Ascending aorta (tissue), 2 donors: ENCODE data around the gene SPNS2. TPM values are rescaled to one million over a fixed set of nuclear protein-coding genes. Genes with fewer than 3 reads are reported as not detected.
A peak's percentile ranks its signal among the peaks of the same experiment; 100 is the strongest.

Experiments used
- DNase-seq, 2 donors: peaks; one replicate each; pipeline ENCODE4 v3.0.0-alpha.2; 2019; ENCODE audit warnings: low spot score in 2 of 2
- H3K27ac ChIP-seq, 2 donors: fragments of 200-600 bp; sonication (generic); one replicate each; pipeline ENCODE4 v1.5.1; 2016 to 2017; ENCODE audit warnings: mild to moderate bottlenecking in 1 of 2
- H3K27me3 ChIP-seq: fragments of 200-600 bp; sonication (generic); one replicate; pipeline ENCODE4 v1.5.1; 2017
- H3K36me3 ChIP-seq, 2 donors: fragments of 200-600 bp; sonication (generic); one replicate each; pipeline ENCODE4 v1.5.1; 2016
- H3K4me1 ChIP-seq, 2 donors: fragments of 200-600 bp; sonication (generic); one replicate each; pipeline ENCODE4 v1.5.1; 2016 to 2017; ENCODE audit warnings: mild to moderate bottlenecking in 1 of 2
- H3K4me3 ChIP-seq, 2 donors: fragments of 200-600 bp; sonication (generic); one replicate each; pipeline ENCODE4 v1.5.1; 2016 to 2017; ENCODE audit warnings: mild to moderate bottlenecking in 1 of 2
- H3K9me3 ChIP-seq, 2 donors: fragments of 200-600 bp; sonication (generic); one replicate each; pipeline ENCODE4 v1.5.1; 2016
- CTCF ChIP-seq, 3 experiments: fragments of 200-600 bp in 2 of 3; fragments of 450-650 bp in 1 of 3; sonication (generic) in 2 of 3; IDR thresholded peaks; one replicate each; pipeline ENCODE4 v1.5.1; 2016 to 2019; ENCODE audit warnings: antibody characterized with exemption in 3 of 3, mild to moderate bottlenecking in 1 of 3, moderate library complexity in 1 of 3
- intact Hi-C: fragments of 100-400 bp; cut with DNase I; formaldehyde crosslinking; loops from one replicate; pipeline ENCODE4 v1.15.1; 2023
- total RNA-seq: library from RNA; depleted of rRNA; stranded (reverse); fragments of >200 nt; gene quantifications from one replicate; pipeline ENCODE4 v1.1.0, GENCODE V29; 2016

Gene SPNS2
- total RNA-seq, 1 donor from 2014 or later: 107 TPM

- Histone ChIP-seq H3K4me3 (no peak overlapping the region), H3K4me1 (peaks cover 27 to 34% of the 10 kb centered on the region in 2 donors), H3K27ac (no peak overlapping the region), H3K9me3 (no peaks in the 10 kb centered on the region), H3K27me3 (no peaks in the 10 kb centered on the region), H3K36me3 (no peaks in the 10 kb centered on the region)
- TF ChIP-seq CTCF (IDR thresholded peaks at IDR 0.05): no peak
- no peak for DNase-seq
- intact Hi-C loops: no loop called here
Measured at GRCh38 chr17:4504188-4504587, 5.5 kb downstream of the SPNS2 start.

- no peak for TF ChIP-seq CTCF (IDR thresholded peaks at IDR 0.05)
- Histone ChIP-seq H3K9me3 (no peaks in the 10 kb centered on the region), H3K27ac (no peak overlapping the region), H3K27me3 (no peaks in the 10 kb centered on the region), H3K4me3 (no peak overlapping the region), H3K4me1 (peaks cover 23 to 31% of the 10 kb centered on the region in 2 donors), H3K36me3 (no peaks in the 10 kb centered on the region)
- intact Hi-C loops: no loop called here
- no peak for DNase-seq
Measured at GRCh38 chr17:4505187-4505586, 6.5 kb downstream of the SPNS2 start.

- Histone ChIP-seq H3K4me3 (no peak overlapping the region), H3K27me3 (no peaks in the 10 kb centered on the region), H3K4me1 (peaks cover 25 to 32% of the 10 kb centered on the region in 2 donors), H3K9me3 (no peaks in the 10 kb centered on the region), H3K36me3 (no peaks in the 10 kb centered on the region), H3K27ac (peak overlapping the region; percentile 23 to 87)
- TF ChIP-seq CTCF (IDR thresholded peaks at IDR 0.05): no peak
- no peak for DNase-seq
- intact Hi-C loops: no loop called here
Measured at GRCh38 chr17:4506175-4506813, 7.6 kb downstream of the SPNS2 start.

- H3K27me3 ChIP-seq: no peaks in the 10 kb centered on the region
- H3K4me3 ChIP-seq: no peak overlapping the region
- no peak for TF ChIP-seq CTCF (IDR thresholded peaks at IDR 0.05)
- no peaks in the 10 kb centered on the region for H3K9me3 ChIP-seq
- no peaks in the 10 kb centered on the region for H3K36me3 ChIP-seq
- intact Hi-C loops: no loop called here
- H3K27ac ChIP-seq: peak overlapping the region; percentile 23 to 87
- peaks cover 25 to 32% of the 10 kb centered on the region in 2 donors for H3K4me1 ChIP-seq
- no peak for DNase-seq
Measured at GRCh38 chr17:4506892-4507291, 8.2 kb downstream of the SPNS2 start.

GRCh38 chr17:4507361-4508111 lies 8.9 kb downstream of the SPNS2 start:
- DNase-seq: no peak
- Histone ChIP-seq H3K27ac (peak overlapping the region; percentile 84 to 87), H3K4me3 (no peak overlapping the region), H3K36me3 (no peaks in the 10 kb centered on the region), H3K4me1 (peaks cover 25 to 32% of the 10 kb centered on the region in 2 donors), H3K27me3 (no peaks in the 10 kb centered on the region), H3K9me3 (no peaks in the 10 kb centered on the region)
- intact Hi-C loops: no loop called here
- TF ChIP-seq CTCF (IDR thresholded peaks at IDR 0.05): no peak
